Osteoblast (primary cell): Measurements from ENCODE around the gene RBL2. TPM values are rescaled to one million over a fixed set of nuclear protein-coding genes. Genes with fewer than 3 reads are reported as not detected.
A peak's percentile ranks its signal among the peaks of the same experiment; 100 is the strongest.

Experiments
- DNase-seq: peaks from one replicate; pipeline ENCODE4 v3.0.0; 2011; ENCODE audit warnings: low spot score, mixed read lengths; ENCODE audit not compliant: insufficient read length; ENCODE audit errors: missing footprints
- H2AFZ ChIP-seq: 2 replicates; pipeline ENCODE4 v1.6.0; 2011; ENCODE audit warnings: mild to moderate bottlenecking, low read length
- H3K27ac ChIP-seq: 2 replicates; pipeline ENCODE4 v1.5.1; 2011; ENCODE audit warnings: mild to moderate bottlenecking, low read depth, low read length, moderate library complexity
- H3K27me3 ChIP-seq: 2 replicates; pipeline ENCODE4 v1.6.0; 2012; ENCODE audit warnings: mild to moderate bottlenecking, control low read depth, inconsistent platforms, low read length, moderate library complexity; ENCODE audit not compliant: insufficient read depth
- H3K36me3 ChIP-seq: 2 replicates; pipeline ENCODE4 v1.5.1; 2011; ENCODE audit warnings: mild to moderate bottlenecking, low read length, control low read depth, moderate library complexity; ENCODE audit not compliant: insufficient read depth
- H3K4me1 ChIP-seq: 2 replicates; pipeline ENCODE4 v1.5.1; 2011; ENCODE audit warnings: mild to moderate bottlenecking, low read length, control low read depth, moderate library complexity; ENCODE audit not compliant: insufficient read depth
- H3K4me2 ChIP-seq: 2 replicates; pipeline ENCODE4 v1.6.0; 2011; ENCODE audit warnings: mild to moderate bottlenecking, low read length; ENCODE audit not compliant: insufficient read depth
- H3K4me3 ChIP-seq: fragments of 200-600 bp; sonication (generic); 3 replicates; pipeline ENCODE4 v1.5.1; 2012; ENCODE audit warnings: mild to moderate bottlenecking, low read length, inconsistent platforms; ENCODE audit not compliant: insufficient read depth
- H3K79me2 ChIP-seq: 2 replicates; pipeline ENCODE4 v1.6.0; 2012; ENCODE audit warnings: mild to moderate bottlenecking, low read length, control low read depth, inconsistent platforms; ENCODE audit not compliant: insufficient read depth
- H3K9me3 ChIP-seq: 2 replicates; pipeline ENCODE4 v1.5.1; 2011; ENCODE audit warnings: low read depth, low read length, control low read depth
- H4K20me1 ChIP-seq: 2 replicates; pipeline ENCODE4 v1.6.0; 2012; ENCODE audit warnings: mild to moderate bottlenecking, low read length, control low read depth; ENCODE audit not compliant: insufficient read depth
- CTCF ChIP-seq: IDR thresholded peaks from 2 replicates; pipeline ENCODE4 v1.5.1; 2011; ENCODE audit warnings: mild to moderate bottlenecking, low read depth, low read length, moderate library complexity; ENCODE audit errors: extremely low read depth
- total RNA-seq: library from RNA; depleted of rRNA; stranded (reverse); fragments of >200 nt; gene quantifications from 2 replicates; pipeline ENCODE4 v1.2.3, GENCODE V29; 2012

Gene RBL2
- total RNA-seq, 1 donor: 56.1 TPM

DNA sequence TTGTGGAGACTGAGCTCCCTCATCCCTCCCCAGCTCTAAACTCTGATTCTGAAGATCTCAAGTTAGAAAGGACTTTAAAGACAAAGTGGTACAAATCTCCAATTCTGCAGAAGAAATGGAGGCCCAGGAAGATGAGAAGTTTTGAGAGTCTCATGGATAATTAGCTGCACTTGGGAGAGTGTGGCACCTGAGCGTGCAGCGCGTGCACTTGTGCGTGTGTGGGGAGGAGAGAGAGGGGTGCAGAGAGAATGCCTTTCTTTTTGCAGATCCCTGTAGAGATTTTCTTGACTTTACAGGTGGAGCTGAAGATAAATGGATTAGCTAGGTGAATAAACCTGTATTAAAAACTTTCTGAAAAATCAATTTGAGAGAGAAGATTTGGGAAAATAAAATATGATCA lies 83.6 kb downstream of the RBL2 start:
- peaks cover 3% of the 10 kb centered on the region for H3K4me1 ChIP-seq
- no peaks in the 10 kb centered on the region for H3K9me3 ChIP-seq
- no peak for TF ChIP-seq CTCF
- no peak overlapping the region for H3K4me3 ChIP-seq
- no peaks in the 10 kb centered on the region for H3K79me2 ChIP-seq
- no peak overlapping the region for H3K4me2 ChIP-seq
- no peak overlapping the region for H3K27ac ChIP-seq
- H3K27me3 ChIP-seq: no peaks in the 10 kb centered on the region
- H4K20me1 ChIP-seq: no peaks in the 10 kb centered on the region
- H2AFZ ChIP-seq: no peak overlapping the region
- no peaks in the 10 kb centered on the region for H3K36me3 ChIP-seq
- DNase-seq: no peak

GRCh38 chr16:53518550-53519416 lies 84.5 kb downstream of the RBL2 start:
- Histone ChIP-seq H3K4me2 (peak overlapping the region; percentile 30), H4K20me1 (no peaks in the 10 kb centered on the region), H3K4me1 (peaks cover 3% of the 10 kb centered on the region), H2AFZ (peak overlapping the region; percentile 79), H3K79me2 (no peaks in the 10 kb centered on the region), H3K4me3 (no peak overlapping the region), H3K27me3 (no peaks in the 10 kb centered on the region), H3K9me3 (no peaks in the 10 kb centered on the region), H3K36me3 (no peaks in the 10 kb centered on the region), H3K27ac (peak overlapping the region; percentile 20)
- DNase-seq: no peak
- TF ChIP-seq CTCF: no peak

DNA sequence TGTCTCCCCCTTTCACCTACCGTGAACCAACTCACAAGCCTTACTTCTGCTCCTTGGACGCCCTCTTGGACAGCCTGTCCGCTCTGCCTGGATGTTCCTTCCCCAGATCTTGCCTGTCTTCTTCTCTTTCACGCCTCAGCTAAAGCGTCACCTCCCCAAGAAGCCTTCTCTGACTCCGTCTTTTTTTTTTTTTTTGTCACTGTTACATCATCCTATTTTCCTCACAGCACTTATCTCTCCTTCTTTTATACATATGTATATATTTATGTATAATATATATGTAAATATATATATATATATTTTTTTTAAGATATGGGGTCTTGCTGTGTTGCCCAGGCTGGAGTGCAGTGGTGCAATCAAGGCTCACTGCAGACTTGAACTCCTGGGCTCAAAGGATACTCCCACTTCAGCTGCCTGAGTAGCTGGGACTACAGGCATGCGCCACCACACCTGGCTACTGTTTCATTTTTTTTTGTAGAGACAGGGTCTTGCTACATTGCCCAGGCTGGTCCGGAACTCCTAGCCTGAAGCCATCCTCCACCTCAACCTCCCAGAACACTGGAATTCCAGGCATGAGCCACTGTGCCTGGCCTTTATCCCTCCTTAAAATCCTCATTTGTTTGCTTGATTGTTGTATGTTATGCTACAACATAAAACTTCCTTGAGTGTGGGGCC lies 85.3 kb downstream of the RBL2 start:
- Histone ChIP-seq H4K20me1 (no peaks in the 10 kb centered on the region), H3K79me2 (no peaks in the 10 kb centered on the region), H2AFZ (no peak overlapping the region), H3K27me3 (no peaks in the 10 kb centered on the region), H3K9me3 (no peaks in the 10 kb centered on the region), H3K4me3 (no peak overlapping the region), H3K4me1 (peaks cover 3% of the 10 kb centered on the region), H3K4me2 (no peak overlapping the region), H3K36me3 (no peaks in the 10 kb centered on the region), H3K27ac (no peak overlapping the region)
- no peak for TF ChIP-seq CTCF
- no peak for DNase-seq
